ENCODE data around the gene CCNG2. TPM values are rescaled to one million over a fixed set of nuclear protein-coding genes. Genes with fewer than 3 reads are reported as not detected.
"Not testable (repeated sequence)": the region's sequence is repeated elsewhere in the genome, so short reads cannot be mapped to it uniquely, and the experiment has no call there.

CCNG2 gene
- total and polyA plus RNA-seq, 11 donors, result 2.4 to 18.7 (median 5.7) TPM

GRCh38 chr4:77127215-77127614 is 29.8 kb upstream of the CCNG2 start:
- TF ChIP-seq POLR2A (IDR thresholded peaks at IDR 0.05) (no peak), CTCF (IDR thresholded peaks at IDR 0.05) (no peak)
- Histone ChIP-seq H3K27ac (peak overlapping the region in 1 of 12 donors; percentile 68), H3K4me3 (no peak overlapping the region), H3K9me3 (peaks cover 0 to 5% (median 0%) of the 10 kb centered on the region in 12 donors), H3K27me3 (no peaks in the 10 kb centered on the region), H3K36me3 (no peaks in the 10 kb centered on the region), H3K4me1 (peaks cover 0 to 30% (median 0%) of the 10 kb centered on the region in 12 donors)
- intact Hi-C loops (cut with DNase I), result no loop called here
- DNase-seq (no peak), ATAC-seq (no peak)
- WGBS, 4 donors, result 86 to 89% (median 87%) methylated on average over 2 of the region's 2 CpGs

GRCh38 chr4:77127837-77128621 is 29.0 kb upstream of the CCNG2 start:
- 46 to 55% (median 52%) methylated on average over 11 of the region's 11 CpGs for WGBS, 4 donors
- ATAC-seq (no peak), DNase-seq (no peak)
- Histone ChIP-seq H3K27ac (peak overlapping the region in 1 of 12 donors; percentile 68), H3K27me3 (no peaks in the 10 kb centered on the region), H3K4me1 (peaks cover 0 to 30% (median 0%) of the 10 kb centered on the region in 12 donors), H3K36me3 (no peaks in the 10 kb centered on the region), H3K4me3 (no peak overlapping the region), H3K9me3 (peaks cover 0 to 5% (median 0%) of the 10 kb centered on the region in 12 donors)
- TF ChIP-seq CTCF (IDR thresholded peaks at IDR 0.05) (no peak), POLR2A (IDR thresholded peaks at IDR 0.05) (no peak)
- intact Hi-C loops (cut with DNase I), result no loop called here

GRCh38 chr4:77132652-77133312 is 24.2 kb upstream of the CCNG2 start:
- 85 to 97% (median 93%) methylated on average over 1 of the region's 1 CpG for WGBS, 4 donors
- intact Hi-C loops (cut with DNase I), result loop anchor here in 2 of 10 donors (5.0 kb wide), 1 partner anchor 35 kb away; no protein-coding TSS in a partner anchor
- DNase-seq (no peak), ATAC-seq (no peak)
- H3K27me3 ChIP-seq, result no peaks in the 10 kb centered on the region
- peaks cover 0 to 5% (median 0%) of the 10 kb centered on the region in 12 donors for H3K9me3 ChIP-seq
- H3K4me1 ChIP-seq, result peaks cover 0 to 10% (median 0%) of the 10 kb centered on the region in 12 donors
- no peaks in the 10 kb centered on the region for H3K36me3 ChIP-seq
- no peak overlapping the region for H3K4me3 ChIP-seq
- no peak for TF ChIP-seq POLR2A (IDR thresholded peaks at IDR 0.05)
- H3K27ac ChIP-seq, result no peak overlapping the region

- H3K27ac ChIP-seq; ATAC-seq; H3K27me3 ChIP-seq; H3K4me3 ChIP-seq; H3K4me1 ChIP-seq; H3K9me3 ChIP-seq; intact Hi-C loops (cut with DNase I); H3K36me3 ChIP-seq; DNase-seq: not testable (repeated sequence)
- 43 to 56% (median 49%) methylated on average over 6 of the region's 6 CpGs for WGBS, 4 donors
These were observed 19.6 kb upstream of the CCNG2 start for GRCh38 chr4:77137448-77137847.

- H3K36me3 ChIP-seq, result no peaks in the 10 kb centered on the region
- H3K4me1 ChIP-seq, result peaks cover 0 to 19% (median 0%) of the 10 kb centered on the region in 12 donors
- TF ChIP-seq CTCF (IDR thresholded peaks at IDR 0.05) (no peak), POLR2A (IDR thresholded peaks at IDR 0.05) (no peak)
- intact Hi-C loops (cut with DNase I), result no loop called here
- 79 to 83% (median 82%) methylated on average over 6 of the region's 6 CpGs for WGBS, 4 donors
- DNase-seq, result no peak
- H3K9me3 ChIP-seq, result no peaks in the 10 kb centered on the region
- H3K27ac ChIP-seq, result no peak overlapping the region
- H3K4me3 ChIP-seq, result no peak overlapping the region
- ATAC-seq, result no peak
- H3K27me3 ChIP-seq, result no peaks in the 10 kb centered on the region
These were observed 14.9 kb upstream of the CCNG2 start for GRCh38 chr4:77141964-77142645.
